Measurements from ENCODE around the gene NR3C1. TPM values are rescaled to one million over a fixed set of nuclear protein-coding genes. Genes with fewer than 3 reads are reported as not detected.

Gene NR3C1
- total RNA-seq, 1 donor from 2014 or later: 44.6 TPM

DNA sequence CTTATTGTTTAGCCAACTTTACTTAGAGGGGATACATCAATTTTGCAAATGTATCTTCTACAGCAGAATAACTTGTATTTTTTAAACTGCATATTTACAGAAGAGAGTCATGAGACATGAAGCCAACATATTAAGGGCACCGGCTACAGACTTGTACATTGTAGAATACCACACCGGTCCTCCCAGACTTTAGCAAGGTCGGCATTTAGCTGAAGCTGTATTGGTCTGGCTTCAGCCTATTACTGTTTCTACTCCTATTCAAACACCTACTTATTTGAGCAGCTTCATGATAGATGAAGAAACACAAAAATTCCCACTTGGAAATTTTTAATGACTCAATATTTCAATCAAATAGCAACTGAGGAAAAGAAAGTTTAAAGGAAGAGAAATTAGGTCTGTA, 33.0 kb downstream of the NR3C1 start:
- TF ChIP-seq, protein P1, sequence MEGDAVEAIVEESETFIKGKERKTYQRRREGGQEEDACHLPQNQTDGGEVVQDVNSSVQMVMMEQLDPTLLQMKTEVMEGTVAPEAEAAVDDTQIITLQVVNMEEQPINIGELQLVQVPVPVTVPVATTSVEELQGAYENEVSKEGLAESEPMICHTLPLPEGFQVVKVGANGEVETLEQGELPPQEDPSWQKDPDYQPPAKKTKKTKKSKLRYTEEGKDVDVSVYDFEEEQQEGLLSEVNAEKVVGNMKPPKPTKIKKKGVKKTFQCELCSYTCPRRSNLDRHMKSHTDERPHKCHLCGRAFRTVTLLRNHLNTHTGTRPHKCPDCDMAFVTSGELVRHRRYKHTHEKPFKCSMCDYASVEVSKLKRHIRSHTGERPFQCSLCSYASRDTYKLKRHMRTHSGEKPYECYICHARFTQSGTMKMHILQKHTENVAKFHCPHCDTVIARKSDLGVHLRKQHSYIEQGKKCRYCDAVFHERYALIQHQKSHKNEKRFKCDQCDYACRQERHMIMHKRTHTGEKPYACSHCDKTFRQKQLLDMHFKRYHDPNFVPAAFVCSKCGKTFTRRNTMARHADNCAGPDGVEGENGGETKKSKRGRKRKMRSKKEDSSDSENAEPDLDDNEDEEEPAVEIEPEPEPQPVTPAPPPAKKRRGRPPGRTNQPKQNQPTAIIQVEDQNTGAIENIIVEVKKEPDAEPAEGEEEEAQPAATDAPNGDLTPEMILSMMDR (IDR thresholded peaks at IDR 0.05): no peak
- H3K36me3 Mint-ChIP-seq (ENCODE audit: low read depth): peaks cover 5% of the 10 kb centered on the region

DNA sequence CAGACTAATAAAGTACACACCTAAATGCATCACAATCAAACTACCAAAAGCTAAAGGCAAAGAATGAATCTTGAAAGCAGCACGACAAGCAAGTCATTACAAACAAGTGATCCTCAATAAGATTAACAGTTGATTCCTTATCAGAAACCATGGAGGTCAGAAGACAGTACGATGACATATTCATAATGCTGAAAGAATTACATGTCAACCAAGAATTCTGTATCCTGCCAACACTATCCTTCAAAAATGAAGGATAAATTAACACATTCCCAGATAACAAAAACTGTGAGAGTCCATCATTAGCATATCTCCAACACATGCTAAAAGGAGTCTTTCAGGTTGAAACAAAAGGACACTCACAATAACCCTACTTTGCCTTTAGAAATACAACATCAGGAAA, 39.4 kb downstream of the NR3C1 start:
- no peak overlapping the region for H3K27ac Mint-ChIP-seq (ENCODE audit: unreplicated experiment)
- H3K27me3 Mint-ChIP-seq (ENCODE audit: low read depth): no peaks in the 10 kb centered on the region
- DNase-seq (ENCODE audit: low spot score): no peak
- H3K4me1 Mint-ChIP-seq (ENCODE audit: low read depth): peaks cover 17% of the 10 kb centered on the region
- H3K9me3 Mint-ChIP-seq (ENCODE audit: low read depth): peaks cover 20% of the 10 kb centered on the region
- TF ChIP-seq, protein P1 (IDR thresholded peaks at IDR 0.05): no peak
- no peak overlapping the region for H3K4me3 Mint-ChIP-seq (ENCODE audit: unreplicated experiment)
- H3K36me3 Mint-ChIP-seq (ENCODE audit: low read depth): peaks cover 16% of the 10 kb centered on the region

More for the DNA sequence above, 33.0 kb downstream of the NR3C1 start:
- peaks cover 11% of the 10 kb centered on the region for H3K4me1 Mint-ChIP-seq (ENCODE audit: low read depth)
- DNase-seq (ENCODE audit: low spot score): no peak
- H3K9me3 Mint-ChIP-seq (ENCODE audit: low read depth): peaks cover 3% of the 10 kb centered on the region
- no peak overlapping the region for H3K4me3 Mint-ChIP-seq (ENCODE audit: unreplicated experiment)
- H3K27me3 Mint-ChIP-seq (ENCODE audit: low read depth): no peaks in the 10 kb centered on the region
- no peak overlapping the region for H3K27ac Mint-ChIP-seq (ENCODE audit: unreplicated experiment)

DNA sequence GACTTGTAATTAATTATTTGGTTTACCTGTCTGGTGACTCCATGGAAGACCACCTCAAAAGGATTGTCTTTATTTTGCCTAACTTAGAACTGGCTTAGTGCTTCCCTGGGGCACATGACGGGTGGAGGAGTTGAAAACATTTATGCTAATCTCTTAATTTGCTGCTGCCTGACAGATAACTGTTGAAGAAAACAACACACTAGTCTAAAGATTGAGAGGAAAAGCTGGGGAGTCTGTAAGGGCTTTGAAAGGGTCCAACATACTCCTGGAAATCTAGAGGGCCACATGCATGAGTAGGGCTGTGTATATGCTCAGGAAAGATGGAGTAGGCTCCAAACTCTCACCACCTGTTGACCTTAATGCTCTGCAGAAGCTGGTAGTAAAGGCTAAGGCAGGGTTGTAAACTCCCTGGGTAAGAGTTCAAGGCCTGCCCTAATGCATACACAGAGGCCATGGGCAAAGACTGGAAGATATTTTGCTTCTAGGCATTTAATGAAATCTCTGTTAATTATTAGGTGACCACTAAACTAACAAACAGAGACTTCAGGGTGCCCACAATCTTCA, 40.7 kb downstream of the NR3C1 start:
- Mint-ChIP-seq H3K27ac (ENCODE audit: unreplicated experiment) (no peak overlapping the region), H3K4me3 (ENCODE audit: unreplicated experiment) (no peak overlapping the region), H3K9me3 (ENCODE audit: low read depth) (peaks cover 17% of the 10 kb centered on the region), H3K27me3 (ENCODE audit: low read depth) (no peaks in the 10 kb centered on the region), H3K4me1 (ENCODE audit: low read depth) (peaks cover 17% of the 10 kb centered on the region), H3K36me3 (ENCODE audit: low read depth) (peaks cover 15% of the 10 kb centered on the region)
- TF ChIP-seq, protein P1 (IDR thresholded peaks at IDR 0.05): no peak
- no peak for DNase-seq (ENCODE audit: low spot score)

DNA sequence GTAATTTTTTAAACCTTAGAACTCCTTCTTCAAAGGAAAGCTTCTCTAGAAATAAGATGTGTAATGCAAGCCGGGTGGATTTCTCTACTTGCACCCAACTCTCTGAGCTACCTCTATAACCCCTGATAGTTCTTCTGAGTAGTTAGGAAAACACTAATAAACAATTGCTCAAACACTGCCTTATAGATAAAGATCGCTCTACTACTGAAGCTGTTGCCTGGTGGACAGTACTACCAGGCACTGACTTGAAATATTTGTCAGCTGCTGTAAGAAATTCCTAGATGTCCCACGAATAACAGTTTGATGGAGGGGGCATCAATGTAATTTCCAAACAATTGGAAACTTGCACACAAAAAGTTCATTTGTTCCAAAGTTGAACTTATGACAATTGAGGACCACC, 42.0 kb downstream of the NR3C1 start:
- no peak for DNase-seq (ENCODE audit: low spot score)
- Mint-ChIP-seq H3K27me3 (ENCODE audit: low read depth) (no peaks in the 10 kb centered on the region), H3K4me1 (ENCODE audit: low read depth) (peaks cover 17% of the 10 kb centered on the region), H3K36me3 (ENCODE audit: low read depth) (peaks cover 12% of the 10 kb centered on the region), H3K9me3 (ENCODE audit: low read depth) (peaks cover 17% of the 10 kb centered on the region), H3K27ac (ENCODE audit: unreplicated experiment) (no peak overlapping the region), H3K4me3 (ENCODE audit: unreplicated experiment) (no peak overlapping the region)
- TF ChIP-seq, protein P1 (IDR thresholded peaks at IDR 0.05): no peak

DNA sequence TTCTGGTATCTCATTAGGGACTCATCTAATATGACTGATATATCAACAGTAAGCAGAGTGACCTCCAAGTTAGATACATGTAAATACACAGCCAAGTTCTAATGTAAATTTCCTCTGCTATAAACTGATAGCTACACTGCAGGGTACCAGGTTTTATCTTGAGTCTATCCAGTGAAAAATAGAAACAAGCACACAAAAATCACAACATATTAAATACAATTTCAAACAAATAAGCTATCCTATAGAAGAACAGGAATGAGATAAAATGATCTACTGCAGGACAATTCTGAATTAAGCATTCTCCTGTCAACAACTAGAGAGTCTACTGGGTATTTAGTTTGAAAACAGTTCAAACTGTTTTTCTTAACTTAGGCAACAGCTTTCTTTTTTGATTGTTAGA, 42.7 kb downstream of the NR3C1 start:
- Mint-ChIP-seq H3K36me3 (ENCODE audit: low read depth) (peaks cover 12% of the 10 kb centered on the region), H3K27me3 (ENCODE audit: low read depth) (no peaks in the 10 kb centered on the region), H3K4me3 (ENCODE audit: unreplicated experiment) (no peak overlapping the region), H3K9me3 (ENCODE audit: low read depth) (peaks cover 17% of the 10 kb centered on the region), H3K27ac (ENCODE audit: unreplicated experiment) (no peak overlapping the region), H3K4me1 (ENCODE audit: low read depth) (peaks cover 19% of the 10 kb centered on the region)
- no peak for DNase-seq (ENCODE audit: low spot score)
- TF ChIP-seq, protein P1 (IDR thresholded peaks at IDR 0.05): no peak

Data from chondrocyte (in vitro differentiated cells).